Loucy (cell line): Measurements from ENCODE around the gene WDR74.
A peak's percentile ranks its signal among the peaks of the same experiment; 100 is the strongest.
"Not testable (repeated sequence)": the region's sequence is repeated elsewhere in the genome, so short reads cannot be mapped to it uniquely, and the experiment has no call there.

Source experiments
- H2AFZ ChIP-seq: fragments of 200-600 bp; sonication (generic); 2 replicates; pipeline ENCODE4 v1.6.0; 2016; ENCODE audit warnings: antibody characterized with exemption, mild to moderate bottlenecking, low read length, moderate library complexity
- H3F3A ChIP-seq: fragments of 200-600 bp; 2 replicates; pipeline ENCODE4 v1.6.0; 2016; ENCODE audit warnings: antibody characterized with exemption, low read depth, mild to moderate bottlenecking
- H3K27me3 ChIP-seq: fragments of 200-600 bp; sonication (generic); 2 replicates; pipeline ENCODE4 v1.6.1; 2014; ENCODE audit warnings: low read length, mild to moderate bottlenecking; ENCODE audit not compliant: insufficient read depth, poor library complexity, severe bottlenecking
- H3K36me3 ChIP-seq: fragments of 200-600 bp; sonication (generic); 2 replicates; pipeline ENCODE4 v1.6.1; 2016; ENCODE audit warnings: low read length; ENCODE audit not compliant: insufficient read depth
- H3K4me1 ChIP-seq: fragments of 200-600 bp; sonication (generic); 2 replicates; pipeline ENCODE4 v1.5.1; 2014; ENCODE audit warnings: low read length, mild to moderate bottlenecking; ENCODE audit not compliant: insufficient read depth, poor library complexity, severe bottlenecking
- H3K4me2 ChIP-seq: fragments of 200-600 bp; sonication (generic); 2 replicates; pipeline ENCODE4 v1.6.0; 2014; ENCODE audit warnings: antibody characterized with exemption, low read length, low read depth, mild to moderate bottlenecking; ENCODE audit not compliant: poor library complexity, severe bottlenecking
- H3K4me3 ChIP-seq: fragments of 200-600 bp; sonication (generic); 2 replicates; pipeline ENCODE4 v1.5.1; 2014; ENCODE audit warnings: low read length, mild to moderate bottlenecking, mixed read lengths; ENCODE audit not compliant: poor library complexity, severe bottlenecking
- H3K79me2 ChIP-seq: fragments of 200-600 bp; sonication (generic); 2 replicates; pipeline ENCODE4 v1.6.1; 2014; ENCODE audit warnings: low read length; ENCODE audit not compliant: insufficient read depth
- H3K9ac ChIP-seq: fragments of 200-600 bp; sonication (generic); 2 replicates; pipeline ENCODE4 v1.6.0; 2014; ENCODE audit warnings: mild to moderate bottlenecking, low read depth, low read length, moderate library complexity; ENCODE audit not compliant: poor library complexity, severe bottlenecking
- H3K9me2 ChIP-seq: fragments of 200-600 bp; sonication (generic); replicated peaks from 2 replicates; pipeline ENCODE4 v1.6.1; 2016; ENCODE audit warnings: low read depth, low read length, mixed read lengths
- H3K9me3 ChIP-seq: fragments of 200-600 bp; sonication (generic); 2 replicates; pipeline ENCODE4 v1.6.1; 2014; ENCODE audit warnings: mild to moderate bottlenecking, antibody characterized with exemption, low read length, low read depth; ENCODE audit not compliant: insufficient read depth
- H4K20me1 ChIP-seq: fragments of 200-600 bp; sonication (generic); 2 replicates; pipeline ENCODE4 v1.6.0; 2014; ENCODE audit warnings: antibody characterized with exemption, low read length, mild to moderate bottlenecking; ENCODE audit not compliant: insufficient read depth, poor library complexity, severe bottlenecking
- EZH2phosphoT487 ChIP-seq: fragments of 200-600 bp; IDR thresholded peaks from 2 replicates; pipeline ENCODE4 v1.6.1; 2018; ENCODE audit warnings: antibody characterized with exemption, mild to moderate bottlenecking, moderate library complexity, borderline replicate concordance
- TF ChIP-seq, protein P1 (sequence below): fragments of 200-600 bp; sonication (generic); conservative IDR thresholded peaks from 2 replicates; pipeline ENCODE4 v1.5.1; 2014; ENCODE audit warnings: mild to moderate bottlenecking, antibody characterized with exemption, low read length

WDR74 gene

GRCh38 chr11:62842171-62842741 is 2.9 kb upstream of the WDR74 start:
- Histone ChIP-seq H3F3A (peaks cover 9% of the 10 kb centered on the region), H4K20me1 (no peaks in the 10 kb centered on the region), H3K9ac (peak overlapping the region; percentile 86), H3K27me3 (no peaks in the 10 kb centered on the region), H3K4me2 (peak overlapping the region; percentile 82), H3K4me3 (peak overlapping the region; percentile 78), H2AFZ (peak overlapping the region; percentile 87), H3K4me1 (peaks cover 22% of the 10 kb centered on the region), H3K79me2 (peaks cover 21% of the 10 kb centered on the region), H3K9me2 (no peaks in the 10 kb centered on the region), H3K9me3 (no peaks in the 10 kb centered on the region), H3K36me3 (no peaks in the 10 kb centered on the region)
- TF ChIP-seq EZH2phosphoT487 = no peak
- TF ChIP-seq, protein P1, sequence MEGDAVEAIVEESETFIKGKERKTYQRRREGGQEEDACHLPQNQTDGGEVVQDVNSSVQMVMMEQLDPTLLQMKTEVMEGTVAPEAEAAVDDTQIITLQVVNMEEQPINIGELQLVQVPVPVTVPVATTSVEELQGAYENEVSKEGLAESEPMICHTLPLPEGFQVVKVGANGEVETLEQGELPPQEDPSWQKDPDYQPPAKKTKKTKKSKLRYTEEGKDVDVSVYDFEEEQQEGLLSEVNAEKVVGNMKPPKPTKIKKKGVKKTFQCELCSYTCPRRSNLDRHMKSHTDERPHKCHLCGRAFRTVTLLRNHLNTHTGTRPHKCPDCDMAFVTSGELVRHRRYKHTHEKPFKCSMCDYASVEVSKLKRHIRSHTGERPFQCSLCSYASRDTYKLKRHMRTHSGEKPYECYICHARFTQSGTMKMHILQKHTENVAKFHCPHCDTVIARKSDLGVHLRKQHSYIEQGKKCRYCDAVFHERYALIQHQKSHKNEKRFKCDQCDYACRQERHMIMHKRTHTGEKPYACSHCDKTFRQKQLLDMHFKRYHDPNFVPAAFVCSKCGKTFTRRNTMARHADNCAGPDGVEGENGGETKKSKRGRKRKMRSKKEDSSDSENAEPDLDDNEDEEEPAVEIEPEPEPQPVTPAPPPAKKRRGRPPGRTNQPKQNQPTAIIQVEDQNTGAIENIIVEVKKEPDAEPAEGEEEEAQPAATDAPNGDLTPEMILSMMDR = no peak

DNA sequence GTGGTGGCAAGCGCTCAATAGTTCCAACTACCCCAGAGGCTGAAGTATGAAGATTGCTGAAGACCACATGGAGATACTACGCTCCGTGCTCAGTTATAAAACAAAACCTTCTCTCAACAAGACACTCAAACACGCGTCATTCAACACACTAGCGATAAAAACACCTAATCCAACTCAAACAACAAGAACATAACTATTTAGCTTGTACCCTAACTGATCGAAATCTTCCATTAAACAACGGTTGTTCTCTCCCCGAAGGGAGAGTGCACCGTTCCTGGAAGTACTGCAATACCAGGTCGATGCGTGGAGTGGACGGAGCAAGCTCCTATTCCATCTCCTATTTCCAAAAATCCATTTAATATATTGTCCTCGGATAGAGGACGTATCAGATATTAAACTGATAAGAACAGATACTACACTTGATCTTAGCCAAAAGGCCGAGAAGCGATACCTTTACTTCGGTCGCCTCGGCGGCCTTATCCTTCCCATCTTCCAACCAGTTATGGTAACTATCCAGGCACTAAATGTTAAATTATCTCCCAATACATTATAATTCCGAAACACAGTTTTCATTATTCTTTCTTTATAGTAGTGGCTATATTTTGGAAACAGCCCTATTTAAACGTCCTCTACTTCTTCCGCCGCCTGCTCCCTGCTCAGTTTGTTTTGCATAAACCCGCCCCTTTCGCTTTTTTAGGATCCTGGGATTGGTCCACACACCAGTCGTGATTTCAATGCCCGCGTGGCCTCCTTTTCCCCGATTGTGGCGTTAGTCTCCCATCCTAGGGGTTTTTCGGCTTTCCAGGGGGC is 2.2 kb upstream of the WDR74 start:
- Histone ChIP-seq H3K9me3 (no peaks in the 10 kb centered on the region), H3K4me2 (peak overlapping the region; percentile 90), H3K36me3 (no peaks in the 10 kb centered on the region), H2AFZ (peak overlapping the region; percentile 87), H3K4me1 (peaks cover 22% of the 10 kb centered on the region), H3K79me2 (peaks cover 24% of the 10 kb centered on the region), H3K27me3 (no peaks in the 10 kb centered on the region), H4K20me1 (no peaks in the 10 kb centered on the region), H3F3A (peaks cover 9% of the 10 kb centered on the region), H3K9ac (peak overlapping the region; percentile 97), H3K9me2 (no peaks in the 10 kb centered on the region), H3K4me3 (peak overlapping the region; percentile 87)
- TF ChIP-seq, protein P1 = no peak
- no peak for TF ChIP-seq EZH2phosphoT487

DNA sequence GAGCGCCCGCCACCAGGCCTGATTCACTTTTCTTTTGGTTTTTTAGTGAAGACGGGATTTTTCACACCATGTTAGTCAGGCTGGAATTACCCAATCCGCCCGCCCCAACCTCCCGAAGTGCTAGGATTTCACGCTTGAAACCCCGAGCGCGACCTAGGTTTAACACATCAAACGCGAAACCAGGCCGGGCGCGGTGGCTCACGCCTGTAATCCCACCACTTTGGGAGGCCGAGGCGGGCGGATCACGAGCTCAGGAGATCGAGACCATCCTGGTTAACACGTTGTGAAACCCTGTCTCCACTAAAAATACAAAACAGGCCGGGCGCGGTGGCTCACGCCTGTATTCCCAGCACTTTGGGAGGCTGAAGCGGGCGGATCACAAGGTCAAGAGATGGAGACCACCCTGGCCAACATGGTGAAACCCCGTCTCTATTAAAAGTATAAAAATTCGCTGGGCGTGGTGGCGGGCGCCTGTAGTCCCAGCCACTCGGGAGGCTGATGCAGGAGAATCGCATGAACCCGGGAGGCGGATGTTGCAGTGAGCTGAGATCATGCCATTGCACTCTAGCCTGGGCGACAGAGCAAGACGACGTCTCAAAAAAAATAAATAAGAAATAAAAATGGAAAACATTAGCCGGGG is 1.5 kb upstream of the WDR74 start:
- Histone ChIP-seq H3K4me2 (peak overlapping the region; percentile 90), H3K4me1 (peaks cover 22% of the 10 kb centered on the region), H3K4me3 (peak overlapping the region; percentile 87), H3K9ac (peak overlapping the region; percentile 97), H3K79me2 (peaks cover 30% of the 10 kb centered on the region), H2AFZ (peak overlapping the region; percentile 63; the same call in 1 of the 2 replicates)
- H3K27me3 ChIP-seq, H3F3A ChIP-seq, H4K20me1 ChIP-seq, H3K9me3 ChIP-seq, H3K9me2 ChIP-seq, H3K36me3 ChIP-seq: not testable (repeated sequence)
